ENCODE results near the gene RBFOX2. TPM values are rescaled to one million over a fixed set of nuclear protein-coding genes. Genes with fewer than 3 reads are reported as not detected.
"Not testable (repeated sequence)": the region's sequence is repeated elsewhere in the genome, so short reads cannot be mapped to it uniquely, and the experiment has no call there.

RBFOX2 gene
- total RNA-seq, 2 experiments from 2014 or later, result 0.99 to 1.9 TPM

DNA sequence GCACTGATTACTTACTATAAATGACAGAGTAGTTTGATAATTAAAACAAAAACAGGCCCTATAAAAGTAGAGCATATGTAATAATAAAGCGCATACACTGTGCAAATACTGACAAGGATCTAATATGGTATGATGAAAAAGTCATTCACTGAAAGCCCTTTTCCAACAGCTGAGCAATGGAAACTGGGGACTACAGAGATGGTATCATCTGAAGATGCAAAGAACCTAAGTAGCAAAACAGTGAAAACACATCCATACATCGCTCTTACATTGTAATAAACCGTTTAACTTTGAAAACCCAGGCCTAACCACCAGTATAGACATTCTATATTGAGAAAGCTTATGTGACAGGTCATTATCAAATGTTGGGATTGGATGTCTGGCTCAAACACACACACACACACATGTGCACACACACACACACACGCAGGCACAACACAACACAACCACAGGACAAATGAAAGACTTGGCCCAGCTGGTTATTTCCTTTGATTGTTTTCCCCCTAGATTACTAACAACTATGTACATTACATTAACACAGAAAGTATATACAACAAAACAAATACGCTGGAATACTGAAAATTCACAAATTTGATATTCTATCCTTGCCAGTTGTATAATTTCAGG is 191.4 kb downstream of the RBFOX2 start:
- Mint-ChIP-seq H3K4me1 (peaks cover 11% of the 10 kb centered on the region), H3K36me3 (no peaks in the 10 kb centered on the region), H3K4me3 (no peak overlapping the region), H3K27me3 (peaks cover 25% of the 10 kb centered on the region), H3K27ac (no peak overlapping the region), H3K9me3 (ENCODE audit: low read depth) (no peaks in the 10 kb centered on the region)
- DNase-seq, result no peak
- ATAC-seq, result no peak
- CTCF ChIA-PET, result interaction anchor here (1.9 kb wide), 1 partner anchor 229 kb away, joined by 9 read pairs; no protein-coding TSS in a partner anchor

DNA sequence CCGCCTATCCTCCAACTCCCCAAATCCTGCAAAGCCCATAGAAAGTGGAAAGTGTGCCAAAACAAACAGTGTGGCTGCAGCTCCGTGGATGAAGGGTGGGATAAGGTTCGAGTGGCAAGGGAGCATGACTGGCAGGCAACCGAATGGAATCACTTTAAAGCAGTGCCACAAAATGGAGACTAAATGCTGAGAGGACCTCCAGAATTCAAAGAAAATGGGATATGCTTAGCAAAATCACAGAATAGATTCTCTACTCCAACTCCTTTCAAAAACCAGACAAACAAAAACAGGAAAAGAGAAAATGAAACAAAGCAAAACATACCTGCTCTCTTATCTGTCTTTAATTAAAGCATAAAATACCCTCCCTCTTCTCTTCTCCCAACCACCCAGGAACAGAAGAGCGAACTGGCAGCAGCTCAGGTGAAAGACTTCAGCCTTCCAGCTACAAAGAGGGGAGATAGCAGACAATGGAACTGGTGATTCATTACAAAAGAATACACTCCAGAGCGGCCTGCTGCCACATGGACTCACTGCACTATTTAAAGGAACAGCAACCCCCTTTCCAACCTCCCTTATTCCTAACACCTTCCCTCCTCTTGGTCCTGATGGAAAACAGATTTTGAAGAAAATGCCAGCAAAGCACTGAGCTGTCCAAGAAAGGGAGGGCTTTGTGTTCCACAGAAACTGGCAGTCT is 192.5 kb downstream of the RBFOX2 start:
- Mint-ChIP-seq H3K27ac (peak overlapping the region; percentile 58), H3K27me3 (peaks cover 25% of the 10 kb centered on the region), H3K4me1 (peaks cover 11% of the 10 kb centered on the region), H3K36me3 (no peaks in the 10 kb centered on the region), H3K9me3 (ENCODE audit: low read depth) (no peaks in the 10 kb centered on the region), H3K4me3 (peak overlapping the region; percentile 37)
- ATAC-seq, result no peak
- CTCF ChIA-PET, result interaction anchor here (0.9 to 1.9 kb wide), 2 partner anchors 205 to 230 kb away, joined by 4 to 9 read pairs; no protein-coding TSS in a partner anchor
- DNase-seq, result no peak

DNA sequence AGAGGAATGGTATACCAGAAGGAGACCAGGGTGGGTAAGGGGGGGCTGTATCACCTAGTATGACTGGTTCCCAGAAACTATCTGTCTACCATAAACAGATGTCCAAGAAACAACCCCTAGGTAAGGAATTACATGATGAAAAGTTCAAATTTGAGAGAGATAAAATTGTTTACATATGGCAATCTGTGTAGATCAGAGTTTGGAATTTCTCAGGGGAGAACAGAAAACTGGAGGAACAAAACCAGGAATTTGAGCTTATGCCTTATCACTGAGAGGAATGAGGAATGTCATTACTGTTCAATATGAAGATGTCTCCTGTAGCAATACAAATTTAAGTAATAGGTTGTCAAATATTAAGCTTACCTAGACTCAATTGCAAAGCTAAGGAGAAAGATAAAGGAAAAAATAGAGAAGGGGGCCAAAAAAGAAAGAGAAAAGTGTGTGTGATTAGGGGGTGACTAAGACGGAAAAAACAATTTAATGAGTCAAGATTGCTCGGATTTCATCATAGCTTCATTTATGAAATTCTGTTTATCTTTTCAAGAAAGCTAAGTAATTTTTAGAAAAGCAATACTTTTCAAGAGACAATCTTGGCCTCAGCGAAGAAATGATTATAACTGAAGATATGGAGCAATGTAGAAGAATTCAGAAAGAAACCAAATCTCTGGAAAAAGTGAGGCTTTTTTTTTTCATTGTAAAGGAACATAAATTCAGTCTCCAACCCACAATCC is 193.2 kb downstream of the RBFOX2 start:
- no peaks in the 10 kb centered on the region for H3K36me3 Mint-ChIP-seq
- no peak overlapping the region for H3K27ac Mint-ChIP-seq
- H3K4me1 Mint-ChIP-seq, result peaks cover 11% of the 10 kb centered on the region
- H3K9me3 Mint-ChIP-seq (ENCODE audit: low read depth), result no peaks in the 10 kb centered on the region
- peaks cover 24% of the 10 kb centered on the region for H3K27me3 Mint-ChIP-seq
- H3K4me3 Mint-ChIP-seq, result peak overlapping the region; percentile 37
- ATAC-seq, result no peak
- no peak for DNase-seq
- CTCF ChIA-PET, result interaction anchor here (0.8 to 1.9 kb wide), 3 partner anchors 204 to 252 kb away, joined by 3 to 9 read pairs (median 4); no protein-coding TSS in a partner anchor

DNA sequence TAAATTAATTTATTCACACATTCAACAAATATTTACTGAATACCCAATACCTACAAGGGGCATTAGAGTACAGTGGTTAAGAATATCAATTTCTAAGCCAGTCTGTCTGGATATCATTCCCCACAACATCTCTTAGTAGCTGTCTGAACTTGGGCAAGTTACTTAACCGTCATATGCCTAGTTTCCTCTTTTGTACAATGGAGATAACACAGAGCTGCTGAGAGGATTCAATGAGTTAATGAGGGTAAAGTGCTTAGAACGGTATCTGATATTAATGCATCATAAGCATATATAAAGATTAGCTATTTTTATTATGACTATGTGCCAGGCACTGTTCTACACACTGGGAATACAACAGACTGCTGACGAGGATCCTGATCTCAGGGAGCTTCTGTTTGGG is 194.6 kb downstream of the RBFOX2 start:
- CTCF ChIA-PET, result no interaction called here
- ATAC-seq (no peak), DNase-seq (no peak)
- H3K4me3 Mint-ChIP-seq, result no peak overlapping the region
- peaks cover 11% of the 10 kb centered on the region for H3K4me1 Mint-ChIP-seq
- no peaks in the 10 kb centered on the region for H3K9me3 Mint-ChIP-seq (ENCODE audit: low read depth)
- no peaks in the 10 kb centered on the region for H3K36me3 Mint-ChIP-seq
- no peak overlapping the region for H3K27ac Mint-ChIP-seq
- H3K27me3 Mint-ChIP-seq, result peaks cover 11% of the 10 kb centered on the region

DNA sequence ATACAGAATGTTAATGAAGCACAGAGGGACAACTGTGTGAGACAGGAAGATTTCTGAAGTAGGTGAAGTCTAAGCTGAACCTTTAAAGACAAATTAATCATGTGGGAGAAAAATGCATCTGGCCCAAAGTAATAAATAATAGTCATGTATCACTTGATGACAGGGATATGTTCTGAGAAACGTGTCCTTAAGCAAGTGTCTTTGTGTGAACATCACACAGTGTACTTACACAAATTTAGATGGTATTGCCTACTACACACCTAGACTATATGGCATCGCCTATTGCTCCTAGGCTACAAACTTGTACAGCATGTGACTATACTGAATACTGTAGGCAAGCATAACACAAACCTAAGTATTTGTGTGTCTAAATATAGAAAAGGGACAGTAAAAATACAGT is 198.3 kb downstream of the RBFOX2 start:
- H3K4me3 Mint-ChIP-seq, result no peak overlapping the region
- no peaks in the 10 kb centered on the region for H3K36me3 Mint-ChIP-seq
- H3K27ac Mint-ChIP-seq, result no peak overlapping the region
- H3K4me1 Mint-ChIP-seq, result peaks cover under 1% of the 10 kb centered on the region
- peaks cover 5% of the 10 kb centered on the region for H3K27me3 Mint-ChIP-seq
- H3K9me3 Mint-ChIP-seq (ENCODE audit: low read depth), result no peaks in the 10 kb centered on the region
- DNase-seq, result no peak
- CTCF ChIA-PET, result no interaction called here
- ATAC-seq, result no peak

DNA sequence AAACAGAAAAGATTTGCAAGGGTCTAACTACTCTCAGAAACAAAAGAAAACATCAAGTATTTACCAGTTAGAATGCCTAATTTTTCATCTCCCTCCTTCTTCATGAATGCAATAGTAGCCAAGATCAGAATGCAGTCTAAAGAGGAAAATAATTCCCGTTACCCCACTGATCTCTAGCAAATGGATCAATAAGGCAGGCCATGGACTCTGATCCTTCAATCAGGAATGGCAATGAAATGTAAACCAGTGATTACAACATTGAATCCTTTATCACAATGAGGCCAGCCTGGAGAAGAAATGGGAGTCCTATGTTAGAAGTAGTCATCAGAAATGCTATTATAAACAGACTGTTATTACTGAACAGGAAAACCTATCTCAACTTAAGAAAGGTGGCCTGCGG is 204.4 kb downstream of the RBFOX2 start:
- ATAC-seq, result no peak
- DNase-seq, result no peak
- Mint-ChIP-seq H3K27me3 (no peaks in the 10 kb centered on the region), H3K36me3 (no peaks in the 10 kb centered on the region), H3K4me1 (peaks cover 7% of the 10 kb centered on the region), H3K27ac (no peak overlapping the region), H3K9me3 (ENCODE audit: low read depth) (no peaks in the 10 kb centered on the region), H3K4me3 (no peak overlapping the region)
- CTCF ChIA-PET, result no interaction called here

DNA sequence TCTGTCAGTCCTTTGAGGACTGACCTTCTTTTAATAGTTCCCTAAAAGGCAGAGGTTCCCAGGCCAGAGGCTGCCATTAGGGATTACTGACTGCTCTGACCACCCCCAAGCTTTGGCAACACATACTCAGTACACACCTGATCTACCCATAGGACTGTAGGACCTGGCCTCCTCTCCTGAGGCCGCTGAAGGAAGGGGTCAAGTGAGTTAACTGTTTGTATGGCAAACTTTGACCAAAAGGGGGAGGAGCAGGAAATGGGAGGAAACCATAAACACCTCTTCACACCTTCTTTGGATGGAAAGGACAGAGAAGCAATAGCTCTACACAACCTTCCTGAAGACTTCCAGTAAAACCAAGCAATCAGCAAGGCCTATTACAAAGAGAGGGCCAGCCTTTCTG is 207.0 kb downstream of the RBFOX2 start:
- no peak for ATAC-seq
- H3K27me3 Mint-ChIP-seq, result no peaks in the 10 kb centered on the region
- H3K4me1 Mint-ChIP-seq, result peaks cover 7% of the 10 kb centered on the region
- H3K27ac Mint-ChIP-seq, result no peak overlapping the region
- H3K9me3 Mint-ChIP-seq (ENCODE audit: low read depth), result no peaks in the 10 kb centered on the region
- no peak overlapping the region for H3K4me3 Mint-ChIP-seq
- CTCF ChIA-PET, result no interaction called here
- no peak for DNase-seq
- no peaks in the 10 kb centered on the region for H3K36me3 Mint-ChIP-seq

DNA sequence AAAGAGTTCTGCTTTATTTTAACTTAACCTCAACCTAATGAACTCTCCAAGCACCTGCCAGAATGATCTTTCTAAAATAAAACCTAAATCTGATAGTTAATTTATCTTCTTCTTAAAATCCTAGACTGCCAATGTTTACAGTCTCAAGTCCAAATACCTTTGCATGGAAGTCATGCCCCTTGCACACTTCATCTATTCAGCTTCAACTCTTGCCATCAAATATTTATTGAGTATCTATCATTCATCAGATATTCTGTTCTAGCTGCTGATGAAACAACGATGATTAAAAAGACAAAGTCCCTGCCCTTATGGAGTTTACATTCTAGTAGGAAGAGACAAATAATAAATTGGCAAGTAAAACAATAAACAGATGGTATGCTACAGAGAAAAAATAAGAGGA is 209.2 kb downstream of the RBFOX2 start:
- H3K9me3 Mint-ChIP-seq (ENCODE audit: low read depth), result no peaks in the 10 kb centered on the region
- no peaks in the 10 kb centered on the region for H3K36me3 Mint-ChIP-seq
- H3K4me3 Mint-ChIP-seq, result no peak overlapping the region
- CTCF ChIA-PET, result no interaction called here
- H3K4me1 Mint-ChIP-seq, result peaks cover 7% of the 10 kb centered on the region
- no peaks in the 10 kb centered on the region for H3K27me3 Mint-ChIP-seq
- H3K27ac Mint-ChIP-seq, result no peak overlapping the region
- DNase-seq, result no peak
- no peak for ATAC-seq

DNA sequence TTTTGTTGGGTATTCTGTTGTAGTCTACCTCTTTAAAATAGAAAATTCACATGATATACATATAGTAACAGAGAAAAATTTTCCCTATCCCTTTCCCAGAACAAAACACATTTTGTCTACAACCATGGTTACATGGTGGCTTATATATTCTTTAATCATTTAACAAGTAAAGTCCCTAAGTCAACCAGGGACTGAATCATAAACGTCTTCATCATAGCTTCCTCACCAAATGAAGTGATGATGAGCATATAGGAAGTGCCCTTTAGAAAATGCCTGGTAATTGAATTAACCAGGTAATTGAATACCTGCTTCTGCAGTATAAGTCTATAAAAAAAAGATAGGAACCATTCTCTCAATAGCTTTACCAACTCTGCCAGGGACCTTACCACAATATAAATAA is 209.7 kb downstream of the RBFOX2 start:
- CTCF ChIA-PET, result no interaction called here

DNA sequence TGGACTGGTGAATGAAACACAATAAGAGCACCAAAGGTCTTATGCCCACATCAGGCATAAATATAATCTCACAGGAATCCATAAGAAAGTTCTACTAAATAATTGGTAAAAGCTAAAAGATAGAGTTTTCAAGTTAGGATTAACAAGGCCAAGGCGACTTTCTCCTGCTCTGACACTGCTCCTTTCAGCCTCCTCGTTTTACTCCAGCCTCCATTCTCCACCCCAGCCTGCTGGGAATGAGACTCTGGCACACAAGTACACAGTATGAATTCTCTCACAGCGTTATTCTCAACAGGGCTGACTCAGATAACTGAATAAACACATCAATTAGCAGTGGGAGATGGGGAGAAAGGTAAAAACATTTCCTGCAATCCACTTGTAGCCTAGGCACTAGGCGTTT is 216.0 kb downstream of the RBFOX2 start:
- H3K36me3 Mint-ChIP-seq, result no peaks in the 10 kb centered on the region
- no peaks in the 10 kb centered on the region for H3K9me3 Mint-ChIP-seq (ENCODE audit: low read depth)
- CTCF ChIA-PET, result no interaction called here
- H3K4me1 Mint-ChIP-seq, result no peaks in the 10 kb centered on the region
- no peak overlapping the region for H3K27ac Mint-ChIP-seq
- DNase-seq (no peak), ATAC-seq (no peak)
- no peaks in the 10 kb centered on the region for H3K27me3 Mint-ChIP-seq
- H3K4me3 Mint-ChIP-seq, result no peak overlapping the region

More for the DNA sequence above, 209.7 kb downstream of the RBFOX2 start:
- no peak for DNase-seq
- H3K36me3 Mint-ChIP-seq, result no peaks in the 10 kb centered on the region
- no peak overlapping the region for H3K4me3 Mint-ChIP-seq
- H3K27me3 Mint-ChIP-seq, result no peaks in the 10 kb centered on the region
- peaks cover 7% of the 10 kb centered on the region for H3K4me1 Mint-ChIP-seq
- ATAC-seq, result no peak
- H3K9me3 Mint-ChIP-seq (ENCODE audit: low read depth), result no peaks in the 10 kb centered on the region
- no peak overlapping the region for H3K27ac Mint-ChIP-seq

DNA sequence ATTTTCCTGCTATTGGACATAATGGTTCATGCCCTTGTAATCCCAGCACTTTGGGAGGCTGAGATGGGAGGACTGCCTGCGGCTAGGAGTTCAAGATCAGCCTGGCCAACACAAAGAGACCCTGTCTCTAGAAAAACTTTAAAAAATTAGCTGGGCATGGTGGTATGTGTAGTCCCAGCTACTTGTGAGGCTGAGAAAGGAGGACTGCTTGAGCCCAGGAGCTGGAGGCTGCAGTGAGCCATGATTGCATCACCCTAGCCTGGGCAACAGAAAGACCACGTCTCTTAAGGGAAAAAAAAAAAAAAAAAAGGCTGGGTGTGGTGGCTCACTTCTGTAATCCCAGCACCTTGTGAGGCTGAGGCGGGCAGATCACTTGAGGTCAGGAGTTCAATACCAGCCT is 217.0 kb downstream of the RBFOX2 start:
- no peaks in the 10 kb centered on the region for H3K4me1 Mint-ChIP-seq
- no peaks in the 10 kb centered on the region for H3K36me3 Mint-ChIP-seq
- CTCF ChIA-PET, result no interaction called here

DNA sequence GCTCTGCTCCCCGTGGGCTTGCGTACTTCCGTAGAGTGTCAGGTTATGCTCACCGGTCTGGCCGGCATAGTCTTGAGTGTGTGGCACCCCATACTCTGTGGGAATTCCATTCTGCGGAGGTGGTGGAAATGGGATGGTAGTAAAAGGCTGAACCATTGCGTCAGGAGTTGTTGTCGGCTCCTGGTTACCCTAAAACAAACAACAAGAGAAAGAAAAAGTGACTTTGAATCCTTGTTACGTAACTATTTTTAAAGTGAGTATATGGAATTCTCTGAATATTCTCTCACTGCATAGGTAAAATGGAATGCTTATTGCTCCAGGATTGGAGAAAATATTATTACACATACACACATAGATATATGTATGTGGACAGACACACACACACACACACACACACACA is 218.8 kb downstream of the RBFOX2 start:
- CTCF ChIA-PET, result no interaction called here
- Mint-ChIP-seq H3K4me3 (no peak overlapping the region), H3K27me3 (no peaks in the 10 kb centered on the region), H3K9me3 (ENCODE audit: low read depth) (no peaks in the 10 kb centered on the region), H3K4me1 (no peaks in the 10 kb centered on the region), H3K27ac (no peak overlapping the region), H3K36me3 (no peaks in the 10 kb centered on the region)
- ATAC-seq (no peak), DNase-seq (no peak)

More for the DNA sequence above, 217.0 kb downstream of the RBFOX2 start:
- ATAC-seq (no peak), DNase-seq (no peak)
- no peak overlapping the region for H3K4me3 Mint-ChIP-seq
- no peak overlapping the region for H3K27ac Mint-ChIP-seq
- no peaks in the 10 kb centered on the region for H3K9me3 Mint-ChIP-seq (ENCODE audit: low read depth)
- H3K27me3 Mint-ChIP-seq, result no peaks in the 10 kb centered on the region

DNA sequence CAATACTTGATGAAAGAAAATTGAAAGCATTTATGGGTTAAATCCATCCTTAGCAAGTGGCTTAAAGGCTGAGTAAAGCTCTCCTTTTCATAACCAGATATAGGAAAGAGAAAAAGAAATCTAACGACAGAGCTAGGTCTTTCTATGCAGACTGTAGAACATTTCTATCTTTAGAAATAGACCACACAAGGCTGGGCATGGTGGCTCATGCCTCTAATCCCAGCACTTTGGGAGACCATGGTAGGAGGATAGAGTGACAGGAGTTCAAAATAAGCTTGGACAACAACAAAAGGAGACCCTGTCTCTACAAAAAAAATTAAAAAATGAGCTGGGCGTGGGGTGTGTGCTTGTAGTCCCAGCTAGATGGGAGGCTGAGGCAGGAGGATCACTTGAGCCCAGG is 220.2 kb downstream of the RBFOX2 start:
- DNase-seq, result no peak
- Mint-ChIP-seq H3K9me3 (ENCODE audit: low read depth) (no peaks in the 10 kb centered on the region), H3K4me1 (no peaks in the 10 kb centered on the region), H3K27ac (no peak overlapping the region), H3K4me3 (no peak overlapping the region), H3K36me3 (no peaks in the 10 kb centered on the region), H3K27me3 (no peaks in the 10 kb centered on the region)
- CTCF ChIA-PET, result interaction anchor here (0.7 kb wide), 1 partner anchor 22 kb away, joined by 4 read pairs; no protein-coding TSS in a partner anchor
- ATAC-seq, result no peak

DNA sequence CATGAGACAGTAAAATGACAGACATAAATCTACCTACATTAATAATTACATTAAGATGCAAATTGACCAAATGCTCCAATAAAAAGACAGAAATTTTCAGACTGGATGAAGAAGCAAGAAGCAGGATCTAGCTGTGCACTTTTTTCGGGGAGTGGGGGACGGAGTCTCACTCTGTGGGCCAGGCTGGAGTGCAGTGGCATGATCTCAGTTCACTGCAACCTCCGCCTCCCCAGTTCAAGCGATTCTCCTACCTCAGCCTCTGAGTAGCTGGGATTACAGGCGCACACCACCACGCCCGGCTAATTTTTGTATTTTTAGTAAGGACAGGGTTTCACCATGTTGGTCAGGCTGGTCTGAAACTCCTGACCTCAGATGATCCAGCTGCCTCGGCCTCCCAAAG is 222.0 kb downstream of the RBFOX2 start:
- CTCF ChIA-PET; H3K27ac Mint-ChIP-seq; DNase-seq; H3K4me1 Mint-ChIP-seq; H3K36me3 Mint-ChIP-seq; H3K4me3 Mint-ChIP-seq; H3K9me3 Mint-ChIP-seq (ENCODE audit: low read depth); H3K27me3 Mint-ChIP-seq; ATAC-seq: not testable (repeated sequence)
